ENCODE measurements around the gene DAAM2. TPM values are rescaled to one million over a fixed set of nuclear protein-coding genes. Genes with fewer than 3 reads are reported as not detected.

The DAAM2 gene
- total RNA-seq, 1 experiment from 2014 or later, result 4.8 TPM

DNA sequence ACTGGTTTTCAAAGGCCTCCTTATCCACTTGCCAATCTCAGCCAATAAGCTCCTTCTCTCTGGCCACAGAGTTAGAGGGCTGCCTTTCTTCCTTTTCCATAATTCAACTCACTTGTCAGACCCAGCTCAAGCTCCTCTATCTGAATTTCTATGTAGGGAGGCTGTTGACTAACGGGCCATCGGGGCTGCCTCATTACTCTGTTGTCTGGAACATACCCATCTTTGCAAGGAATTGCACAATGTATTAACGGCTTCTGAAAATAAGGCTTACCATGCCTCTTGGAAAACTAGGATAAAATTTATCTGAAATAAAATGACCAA lies 38.5 kb upstream of the DAAM2 start:
- CTCF ChIA-PET, result no interaction called here
- intact Hi-C loops (cut with micrococcal nuclease; ENCODE audit: unreplicated experiment), result no loop called here

DNA sequence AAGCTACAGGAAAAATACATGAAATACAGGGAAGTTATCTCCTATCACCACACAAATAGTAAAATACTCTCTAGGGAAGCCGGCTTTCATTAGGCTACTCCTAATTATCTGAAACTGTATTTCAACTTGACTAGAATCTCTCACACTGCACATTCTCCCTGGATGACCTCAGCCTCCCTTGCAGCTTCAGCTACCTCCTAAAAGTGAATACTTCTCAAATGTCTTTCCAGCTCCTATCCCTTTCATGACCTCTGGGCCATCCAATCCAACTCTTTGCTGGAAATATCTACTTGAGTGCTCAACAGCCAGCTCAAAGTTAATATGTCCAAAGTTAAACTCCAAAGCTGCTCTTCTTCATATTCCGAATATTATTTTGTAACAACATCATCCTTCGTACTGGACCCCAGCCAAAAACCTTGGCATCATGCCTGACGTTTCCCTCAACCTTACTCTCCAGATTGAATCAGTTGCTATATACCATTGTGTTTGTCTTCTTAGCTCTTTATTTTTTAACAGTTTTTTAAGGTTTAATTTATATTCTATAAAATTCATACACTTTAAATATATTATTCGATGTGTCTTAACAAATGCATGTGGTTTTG lies 37.6 kb upstream of the DAAM2 start:
- CTCF ChIA-PET, result no interaction called here
- no peak for DNase-seq (ENCODE audit: low spot score)
- Histone ChIP-seq H3K9me3 (ENCODE audit: low read depth, low read length, poor library complexity, severe bottlenecking) (no peaks in the 10 kb centered on the region), H3K27me3 (replicated peaks; ENCODE audit: insufficient read depth, low read depth, low read length, poor library complexity) (peaks cover 7% of the 10 kb centered on the region), H3K4me3 (ENCODE audit: low read depth, low read length, poor library complexity, severe bottlenecking) (no peak overlapping the region), H3K27ac (ENCODE audit: low read depth, low read length, poor library complexity, severe bottlenecking) (no peak overlapping the region), H3K36me3 (ENCODE audit: insufficient read depth, low read length, poor library complexity, severe bottlenecking) (no peaks in the 10 kb centered on the region), H3K4me1 (ENCODE audit: insufficient read depth, low read length, poor library complexity, severe bottlenecking) (no peaks in the 10 kb centered on the region)
- intact Hi-C loops (cut with micrococcal nuclease; ENCODE audit: unreplicated experiment), result no loop called here
- TF ChIP-seq EZH2 (IDR thresholded peaks at IDR 0.05; ENCODE audit: borderline replicate concordance, low read depth, low read length, poor library complexity, severe bottlenecking), result no peak
- TF ChIP-seq, protein P1, sequence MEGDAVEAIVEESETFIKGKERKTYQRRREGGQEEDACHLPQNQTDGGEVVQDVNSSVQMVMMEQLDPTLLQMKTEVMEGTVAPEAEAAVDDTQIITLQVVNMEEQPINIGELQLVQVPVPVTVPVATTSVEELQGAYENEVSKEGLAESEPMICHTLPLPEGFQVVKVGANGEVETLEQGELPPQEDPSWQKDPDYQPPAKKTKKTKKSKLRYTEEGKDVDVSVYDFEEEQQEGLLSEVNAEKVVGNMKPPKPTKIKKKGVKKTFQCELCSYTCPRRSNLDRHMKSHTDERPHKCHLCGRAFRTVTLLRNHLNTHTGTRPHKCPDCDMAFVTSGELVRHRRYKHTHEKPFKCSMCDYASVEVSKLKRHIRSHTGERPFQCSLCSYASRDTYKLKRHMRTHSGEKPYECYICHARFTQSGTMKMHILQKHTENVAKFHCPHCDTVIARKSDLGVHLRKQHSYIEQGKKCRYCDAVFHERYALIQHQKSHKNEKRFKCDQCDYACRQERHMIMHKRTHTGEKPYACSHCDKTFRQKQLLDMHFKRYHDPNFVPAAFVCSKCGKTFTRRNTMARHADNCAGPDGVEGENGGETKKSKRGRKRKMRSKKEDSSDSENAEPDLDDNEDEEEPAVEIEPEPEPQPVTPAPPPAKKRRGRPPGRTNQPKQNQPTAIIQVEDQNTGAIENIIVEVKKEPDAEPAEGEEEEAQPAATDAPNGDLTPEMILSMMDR (conservative IDR thresholded peaks at IDR 0.05; ENCODE audit: low read depth, low read length), result no peak
- POLR2A ChIA-PET (ENCODE audit: low non-redundant PET), result no interaction called here
- BruUV-seq (replicated peaks), result no TSS peak

More for the DNA sequence above, 38.5 kb upstream of the DAAM2 start:
- Histone ChIP-seq H3K36me3 (ENCODE audit: insufficient read depth, low read length, poor library complexity, severe bottlenecking) (no peaks in the 10 kb centered on the region), H3K4me1 (ENCODE audit: insufficient read depth, low read length, poor library complexity, severe bottlenecking) (no peaks in the 10 kb centered on the region), H3K27me3 (replicated peaks; ENCODE audit: insufficient read depth, low read depth, low read length, poor library complexity) (no peaks in the 10 kb centered on the region), H3K27ac (ENCODE audit: low read depth, low read length, poor library complexity, severe bottlenecking) (no peak overlapping the region), H3K9me3 (ENCODE audit: low read depth, low read length, poor library complexity, severe bottlenecking) (no peaks in the 10 kb centered on the region), H3K4me3 (ENCODE audit: low read depth, low read length, poor library complexity, severe bottlenecking) (no peak overlapping the region)
- no peak for TF ChIP-seq EZH2 (IDR thresholded peaks at IDR 0.05; ENCODE audit: borderline replicate concordance, low read depth, low read length, poor library complexity, severe bottlenecking)
- TF ChIP-seq, protein P1 (conservative IDR thresholded peaks at IDR 0.05; ENCODE audit: low read depth, low read length), result no peak
- no peak for DNase-seq (ENCODE audit: low spot score)
- BruUV-seq (replicated peaks), result no TSS peak
- POLR2A ChIA-PET (ENCODE audit: low non-redundant PET), result no interaction called here

DNA sequence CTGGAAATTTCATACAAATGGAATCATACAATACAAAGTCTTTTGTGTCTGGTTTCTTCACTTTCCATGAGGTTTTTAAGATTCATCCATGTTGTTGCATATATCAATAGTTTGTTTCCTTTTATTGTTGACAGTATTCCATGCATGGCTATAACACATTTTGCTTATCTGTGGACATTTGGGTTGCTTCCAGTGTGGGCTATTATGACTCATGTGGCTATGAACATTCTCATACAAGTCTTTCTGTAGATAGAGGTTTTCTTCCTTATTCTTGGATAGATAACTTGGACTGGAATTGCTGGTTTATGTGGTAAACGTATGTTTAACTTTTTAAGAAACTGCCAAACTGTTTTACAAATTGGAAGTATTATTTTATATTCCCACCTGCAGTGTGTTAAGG lies 36.9 kb upstream of the DAAM2 start:
- TF ChIP-seq, protein P1 (conservative IDR thresholded peaks at IDR 0.05; ENCODE audit: low read depth, low read length), result no peak
- TF ChIP-seq EZH2 (IDR thresholded peaks at IDR 0.05; ENCODE audit: borderline replicate concordance, low read depth, low read length, poor library complexity, severe bottlenecking), result no peak
- H3K27ac ChIP-seq (ENCODE audit: low read depth, low read length, poor library complexity, severe bottlenecking), result no peak overlapping the region
- no peaks in the 10 kb centered on the region for H3K4me1 ChIP-seq (ENCODE audit: insufficient read depth, low read length, poor library complexity, severe bottlenecking)
- BruUV-seq (replicated peaks), result no TSS peak
- intact Hi-C loops (cut with micrococcal nuclease; ENCODE audit: unreplicated experiment), result no loop called here
- CTCF ChIA-PET, result no interaction called here
- H3K4me3 ChIP-seq (ENCODE audit: low read depth, low read length, poor library complexity, severe bottlenecking), result no peak overlapping the region
- H3K27me3 ChIP-seq (replicated peaks; ENCODE audit: insufficient read depth, low read depth, low read length, poor library complexity), result peaks cover 12% of the 10 kb centered on the region
- H3K9me3 ChIP-seq (ENCODE audit: low read depth, low read length, poor library complexity, severe bottlenecking), result no peaks in the 10 kb centered on the region
- DNase-seq (ENCODE audit: low spot score), result no peak
- POLR2A ChIA-PET (ENCODE audit: low non-redundant PET), result no interaction called here
- no peaks in the 10 kb centered on the region for H3K36me3 ChIP-seq (ENCODE audit: insufficient read depth, low read length, poor library complexity, severe bottlenecking)

All from A673 (cell line).